Hematopoietic multipotent progenitor cell treated with erythropoietin and hydrocortisone succinate and interleukin-3 and kit ligand, for 4 days (in vitro differentiated cells): Measurements from ENCODE around the gene SERPINB8.
A peak's percentile ranks its signal among the peaks of the same experiment; 100 is the strongest.

ENCODE experiments used
- DNase-seq: peaks from one replicate; pipeline ENCODE4 v3.0.0-alpha.2; 2015

The SERPINB8 gene

GRCh38 chr18:64019922-64020756, 50.3 kb downstream of the SERPINB8 start:
- DNase-seq = no peak

GRCh38 chr18:64026350-64026749, 56.5 kb downstream of the SERPINB8 start:
- no peak for DNase-seq

GRCh38 chr18:64027931-64028695, 58.2 kb downstream of the SERPINB8 start:
- DNase-seq = no peak

- DNase-seq = no peak
Observed at GRCh38 chr18:64029096-64029495, 59.2 kb downstream of the SERPINB8 start.

- DNase-seq = no peak
Observed at GRCh38 chr18:64031411-64031810, 61.5 kb downstream of the SERPINB8 start.

GRCh38 chr18:64032312-64032711, 62.4 kb downstream of the SERPINB8 start:
- DNase-seq = no peak

- DNase-seq = peak; percentile 68
Observed at GRCh38 chr18:64037812-64038414, 68.0 kb downstream of the SERPINB8 start.
